ENCODE results near the gene TARDBP. TPM values are rescaled to one million over a fixed set of nuclear protein-coding genes. Genes with fewer than 3 reads are reported as not detected.
"Not testable (repeated sequence)": the region's sequence is repeated elsewhere in the genome, so short reads cannot be mapped to it uniquely, and the experiment has no call there.

The TARDBP gene
- total and polyA plus RNA-seq, 2 experiments from 2014 or later, result 102 to 213 TPM

DNA sequence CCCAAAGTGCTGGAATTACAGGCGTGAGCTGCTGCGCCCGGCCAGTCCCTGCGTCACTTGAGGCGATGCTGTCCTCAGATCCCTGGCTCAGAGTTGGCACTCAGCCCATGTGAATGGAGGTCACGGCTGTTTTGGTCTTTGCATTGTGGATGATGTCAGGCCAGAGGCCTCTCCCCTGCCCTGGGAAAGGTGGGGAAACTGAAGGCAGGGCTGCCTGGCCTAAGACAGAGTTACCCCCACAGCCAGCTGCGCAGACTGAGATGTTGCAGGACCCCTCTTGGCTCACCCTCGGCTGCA is 33.8 kb downstream of the TARDBP start:
- Histone ChIP-seq H3K9me3 (ENCODE audit: low read depth) (no peaks in the 10 kb centered on the region), H3K36me3 (no peaks in the 10 kb centered on the region), H3K27ac (no peak overlapping the region), H3K27me3 (no peaks in the 10 kb centered on the region), H3K4me3 (no peak overlapping the region), H3K4me1 (ENCODE audit: low read depth) (no peaks in the 10 kb centered on the region)
- TF ChIP-seq, protein P1, sequence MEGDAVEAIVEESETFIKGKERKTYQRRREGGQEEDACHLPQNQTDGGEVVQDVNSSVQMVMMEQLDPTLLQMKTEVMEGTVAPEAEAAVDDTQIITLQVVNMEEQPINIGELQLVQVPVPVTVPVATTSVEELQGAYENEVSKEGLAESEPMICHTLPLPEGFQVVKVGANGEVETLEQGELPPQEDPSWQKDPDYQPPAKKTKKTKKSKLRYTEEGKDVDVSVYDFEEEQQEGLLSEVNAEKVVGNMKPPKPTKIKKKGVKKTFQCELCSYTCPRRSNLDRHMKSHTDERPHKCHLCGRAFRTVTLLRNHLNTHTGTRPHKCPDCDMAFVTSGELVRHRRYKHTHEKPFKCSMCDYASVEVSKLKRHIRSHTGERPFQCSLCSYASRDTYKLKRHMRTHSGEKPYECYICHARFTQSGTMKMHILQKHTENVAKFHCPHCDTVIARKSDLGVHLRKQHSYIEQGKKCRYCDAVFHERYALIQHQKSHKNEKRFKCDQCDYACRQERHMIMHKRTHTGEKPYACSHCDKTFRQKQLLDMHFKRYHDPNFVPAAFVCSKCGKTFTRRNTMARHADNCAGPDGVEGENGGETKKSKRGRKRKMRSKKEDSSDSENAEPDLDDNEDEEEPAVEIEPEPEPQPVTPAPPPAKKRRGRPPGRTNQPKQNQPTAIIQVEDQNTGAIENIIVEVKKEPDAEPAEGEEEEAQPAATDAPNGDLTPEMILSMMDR (IDR thresholded peaks at IDR 0.05; ENCODE audit: low read depth, low read length), result no peak
- no peak for DNase-seq (ENCODE audit: low read depth in 1 of 2, low spot score in 1 of 2)

DNA sequence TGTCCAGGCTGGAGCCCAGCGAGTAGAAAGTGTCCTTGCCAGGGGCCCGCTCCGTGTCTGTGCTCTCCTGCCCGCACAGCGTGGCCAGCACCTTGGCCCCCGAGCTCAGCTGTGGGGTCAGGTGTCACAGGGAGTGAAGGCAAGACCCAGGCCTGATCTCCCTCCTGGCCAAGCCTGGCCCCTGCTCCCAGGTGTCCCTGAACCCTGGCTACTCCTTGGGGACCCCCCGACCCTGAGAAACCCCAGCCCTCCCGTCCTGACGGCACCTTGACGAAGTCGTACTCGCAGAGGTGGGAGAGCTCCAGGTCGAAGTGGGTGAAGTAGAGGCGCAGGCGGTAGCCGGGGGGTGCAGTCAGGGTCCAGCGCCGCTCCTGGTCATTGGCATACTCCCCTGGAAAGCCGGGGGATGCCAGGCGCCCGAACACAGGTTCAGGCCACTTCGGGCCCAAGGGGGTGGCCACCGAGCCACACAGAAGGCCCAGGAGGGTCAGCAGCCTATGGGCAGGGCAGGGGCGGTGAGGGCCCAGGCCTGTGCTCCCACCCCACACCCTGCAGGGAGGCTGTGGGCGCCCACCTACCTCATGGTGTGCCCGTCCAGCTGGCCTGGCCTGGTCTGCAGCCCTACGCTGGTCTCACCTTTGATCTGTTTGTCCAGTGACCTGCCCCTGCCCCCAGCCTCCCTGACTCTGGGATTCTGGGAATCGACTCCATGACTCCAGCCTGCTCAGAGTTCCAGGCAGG is 34.3 kb downstream of the TARDBP start, which contains the start of gene MASP2:
Gene MASP2 (minus strand): TSS at position 615 of the 741 bp plus-strand sequence. CDS start 32 bp downstream, at position 583.
- DNase-seq (ENCODE audit: low read depth in 1 of 2, low spot score in 1 of 2), result no peak
- H3K4me3 ChIP-seq, result no peak within 1 kb of the TSS
- no peak within 1 kb of the TSS for H3K27ac ChIP-seq
- H3K9me3 ChIP-seq (ENCODE audit: low read depth), result no peaks in the 10 kb centered on the region
- H3K4me1 ChIP-seq (ENCODE audit: low read depth), result no peaks in the 10 kb centered on the region
- H3K27me3 ChIP-seq, result no peaks in the 10 kb centered on the region
- TF ChIP-seq, protein P1 (IDR thresholded peaks at IDR 0.05; ENCODE audit: low read depth, low read length), result no peak
- H3K36me3 ChIP-seq, result no peaks in the 10 kb centered on the region

DNA sequence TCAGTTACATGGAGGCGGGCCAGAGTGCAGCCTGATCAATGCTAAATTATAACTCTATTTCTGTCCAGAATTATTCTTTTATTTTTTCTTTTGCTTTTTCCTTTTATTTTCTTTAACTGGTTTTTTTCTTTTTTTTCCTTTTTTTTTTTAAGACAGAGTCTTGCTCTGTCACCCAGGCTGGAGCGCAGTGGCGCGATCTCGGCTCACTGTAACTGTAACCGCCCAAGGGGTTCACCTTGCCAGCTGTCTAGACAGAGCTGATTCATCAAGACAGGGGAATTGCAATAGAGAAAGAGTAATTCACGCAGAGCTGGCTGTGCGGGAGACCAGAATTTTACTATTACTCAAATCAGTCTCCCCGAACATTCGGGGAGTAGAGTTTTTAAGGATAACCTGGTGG is 38.7 kb downstream of the TARDBP start:
- DNase-seq (ENCODE audit: low read depth in 1 of 2, low spot score in 1 of 2); H3K27me3 ChIP-seq; H3K36me3 ChIP-seq; H3K27ac ChIP-seq; H3K9me3 ChIP-seq (ENCODE audit: low read depth); H3K4me3 ChIP-seq; H3K4me1 ChIP-seq (ENCODE audit: low read depth): not testable (repeated sequence)

DNA sequence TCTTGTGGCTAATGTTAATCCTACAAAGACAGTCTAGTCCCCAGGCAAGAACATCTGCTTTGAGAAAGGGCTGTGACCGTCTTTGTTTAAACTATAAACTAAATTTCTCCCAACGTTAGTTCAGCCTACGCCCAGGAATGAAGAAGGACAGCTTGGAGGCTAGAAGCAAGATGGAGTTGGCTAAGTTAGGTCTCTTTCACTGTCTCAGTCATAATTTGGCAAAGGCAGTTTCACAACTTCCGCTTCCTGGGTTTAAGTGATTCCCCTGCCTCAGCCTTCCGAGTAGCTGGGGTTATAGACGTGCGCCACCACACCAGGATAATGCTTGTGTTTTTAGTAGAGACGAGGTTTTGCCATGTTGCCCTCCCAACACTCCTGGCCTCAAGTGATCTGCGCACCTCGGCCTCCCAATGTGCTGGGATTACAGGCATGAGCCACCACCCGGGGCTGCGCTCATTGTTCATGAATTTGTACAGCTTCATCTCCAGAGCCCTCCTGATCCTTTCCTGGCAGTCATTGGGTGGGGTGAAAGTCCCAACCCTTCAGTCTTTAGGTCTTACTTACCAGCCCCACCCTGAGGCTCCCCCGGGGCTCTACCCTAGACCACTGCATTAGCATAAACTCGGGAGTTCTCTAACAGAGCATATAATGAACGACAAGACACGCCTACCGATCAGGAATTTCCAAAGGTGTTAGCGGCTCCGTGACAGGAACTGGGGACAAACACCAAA is 39.5 kb downstream of the TARDBP start:
- no peak overlapping the region for H3K27ac ChIP-seq
- H3K9me3 ChIP-seq (ENCODE audit: low read depth), result no peaks in the 10 kb centered on the region
- no peaks in the 10 kb centered on the region for H3K27me3 ChIP-seq
- no peaks in the 10 kb centered on the region for H3K4me1 ChIP-seq (ENCODE audit: low read depth)
- DNase-seq (ENCODE audit: low read depth in 1 of 2, low spot score in 1 of 2), result no peak
- no peaks in the 10 kb centered on the region for H3K36me3 ChIP-seq
- H3K4me3 ChIP-seq, result no peak overlapping the region
- TF ChIP-seq, protein P1 (IDR thresholded peaks at IDR 0.05; ENCODE audit: low read depth, low read length), result no peak

DNA sequence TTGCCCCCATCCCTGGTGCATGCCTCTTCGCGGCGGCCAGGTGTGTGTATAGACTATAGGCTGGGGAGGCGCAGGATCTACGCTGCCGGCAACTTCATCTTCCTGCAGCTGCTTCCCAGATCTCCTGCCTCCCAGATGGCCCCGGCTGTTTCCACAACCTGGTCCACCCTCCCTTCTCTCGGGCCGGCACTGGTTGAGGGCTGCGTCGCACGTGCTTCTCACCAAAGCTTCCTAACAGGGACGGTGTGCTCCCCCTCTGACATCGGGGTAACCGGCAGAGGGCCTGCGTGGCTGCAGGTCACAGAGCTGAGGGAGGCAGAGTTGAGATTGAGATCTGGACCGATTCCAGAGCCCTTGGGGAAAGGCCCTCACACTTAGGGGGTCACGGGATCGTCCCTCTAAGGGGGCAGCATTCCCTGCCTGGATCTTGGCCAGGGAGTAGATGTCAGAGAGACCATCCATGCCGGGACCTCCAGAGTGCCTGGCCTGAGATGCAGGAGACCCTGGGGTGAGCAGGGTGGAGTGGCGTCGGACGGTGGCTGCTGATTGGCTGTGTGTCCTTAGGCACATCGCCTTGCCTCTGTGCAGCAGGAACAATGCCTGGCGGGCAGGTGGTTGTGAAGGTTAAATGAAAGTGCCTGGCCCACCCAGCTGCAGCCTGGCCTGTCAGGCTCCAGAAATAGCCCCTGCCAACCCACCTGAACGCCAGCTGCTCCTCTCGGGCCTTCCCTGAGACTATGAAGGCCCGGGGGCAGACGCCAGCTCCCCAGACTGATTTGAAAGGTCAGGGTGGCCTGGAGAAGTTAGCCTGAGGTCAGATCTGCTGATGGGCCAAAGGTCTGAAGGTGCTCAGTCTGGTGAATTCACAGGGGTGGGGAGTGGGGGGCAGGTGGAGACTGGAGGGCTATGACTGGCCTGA is 40.6 kb downstream of the TARDBP start:
- no peaks in the 10 kb centered on the region for H3K9me3 ChIP-seq (ENCODE audit: low read depth)
- H3K4me3 ChIP-seq, result no peak overlapping the region
- H3K27me3 ChIP-seq, result no peaks in the 10 kb centered on the region
- DNase-seq (ENCODE audit: low read depth in 1 of 2, low spot score in 1 of 2), result no peak
- no peaks in the 10 kb centered on the region for H3K4me1 ChIP-seq (ENCODE audit: low read depth)
- H3K36me3 ChIP-seq, result peaks cover 6% of the 10 kb centered on the region
- H3K27ac ChIP-seq, result no peak overlapping the region
- TF ChIP-seq, protein P1 (IDR thresholded peaks at IDR 0.05; ENCODE audit: low read depth, low read length), result no peak

All from cardiac muscle cell (in vitro differentiated cells and primary cell).